ENCODE results near the gene IMMP2L.
"Not testable (repeated sequence)": the region's sequence is repeated elsewhere in the genome, so short reads cannot be mapped to it uniquely, and the experiment has no call there.

Gene IMMP2L

GRCh38 chr7:111505422-111505821 lies 56.9 kb downstream of the IMMP2L start:
- DNase-seq, result not testable (repeated sequence)

DNA sequence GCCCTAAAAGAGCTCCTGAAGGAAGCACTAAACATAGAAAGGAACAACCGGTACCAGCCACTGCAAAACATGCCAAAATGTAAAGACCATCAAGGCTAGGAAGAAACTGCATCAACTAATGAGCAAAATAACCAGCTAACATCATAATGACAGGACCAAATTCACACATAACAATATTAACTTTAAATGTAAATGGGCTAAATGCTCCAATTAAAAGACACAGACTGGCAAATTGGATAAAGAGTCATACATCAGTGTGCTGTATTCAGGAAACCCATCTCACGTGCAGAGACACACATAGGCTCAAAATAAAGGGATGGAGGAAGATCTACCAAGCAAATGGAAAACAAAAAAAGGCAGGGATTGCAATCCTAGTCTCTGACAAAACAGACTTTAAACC lies 60.5 kb downstream of the IMMP2L start:
- not testable (repeated sequence) for DNase-seq

- DNase-seq, result no peak
These were observed 63.3 kb downstream of the IMMP2L start for GRCh38 chr7:111499027-111499426.

GRCh38 chr7:111498391-111499007 lies 63.8 kb downstream of the IMMP2L start:
- DNase-seq, result no peak

GRCh38 chr7:111495173-111495810 lies 67.0 kb downstream of the IMMP2L start:
- no peak for DNase-seq

GRCh38 chr7:111492234-111492633 lies 70.1 kb downstream of the IMMP2L start:
- no peak for DNase-seq

GRCh38 chr7:111486472-111487142 lies 75.7 kb downstream of the IMMP2L start:
- peak; percentile 51 for DNase-seq

DNA sequence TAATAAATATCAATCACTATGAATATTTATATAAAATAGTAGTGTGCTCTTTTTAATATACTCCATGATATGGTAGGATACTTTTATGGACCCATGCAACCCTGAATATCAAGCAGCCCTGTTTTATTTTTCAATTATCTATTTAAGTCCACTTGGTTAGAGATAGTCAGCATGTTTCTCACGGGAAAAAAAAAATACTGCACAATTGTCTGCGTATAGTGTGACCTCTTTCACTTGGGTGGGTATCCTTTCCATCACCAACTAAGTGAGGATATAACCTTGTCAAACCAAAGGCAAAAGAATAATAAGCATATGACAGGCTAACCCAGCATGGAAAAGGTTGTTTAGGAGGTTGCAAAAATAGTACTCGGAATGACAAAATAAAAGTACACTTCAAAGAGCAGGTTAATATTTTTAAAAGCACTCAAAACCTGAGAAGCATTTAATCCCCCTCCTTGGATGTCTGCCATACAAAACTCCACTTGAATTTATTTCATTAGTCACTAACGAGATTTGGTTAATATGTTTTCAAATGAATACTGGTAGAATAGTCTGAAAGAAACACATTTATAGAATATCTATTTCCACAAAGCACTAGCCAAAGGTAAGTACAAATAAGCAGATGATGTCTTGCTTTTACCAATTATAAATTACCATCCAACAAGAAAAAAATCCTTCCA lies 76.5 kb downstream of the IMMP2L start:
- DNase-seq, result no peak

DNA sequence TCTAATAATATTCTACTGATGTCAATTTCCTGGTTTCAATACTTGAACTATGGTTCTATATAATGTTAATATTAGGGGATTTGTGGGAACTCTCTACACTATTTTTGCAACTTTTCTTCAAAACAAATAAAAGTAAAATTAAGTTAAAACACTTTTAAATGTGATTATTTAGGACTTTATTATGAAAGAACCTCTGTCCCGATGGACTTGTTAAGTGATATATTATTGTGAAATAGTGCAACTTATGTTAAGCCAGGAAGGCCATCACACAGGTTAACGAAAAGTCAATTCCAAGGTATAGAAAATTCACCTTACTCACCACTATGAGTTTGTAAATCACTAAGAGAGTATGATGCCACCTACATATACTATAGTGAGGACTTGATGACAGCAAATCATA lies 79.2 kb downstream of the IMMP2L start:
- no peak for DNase-seq

- no peak for DNase-seq
These were observed 84.6 kb downstream of the IMMP2L start for GRCh38 chr7:111477462-111478225.

DNA sequence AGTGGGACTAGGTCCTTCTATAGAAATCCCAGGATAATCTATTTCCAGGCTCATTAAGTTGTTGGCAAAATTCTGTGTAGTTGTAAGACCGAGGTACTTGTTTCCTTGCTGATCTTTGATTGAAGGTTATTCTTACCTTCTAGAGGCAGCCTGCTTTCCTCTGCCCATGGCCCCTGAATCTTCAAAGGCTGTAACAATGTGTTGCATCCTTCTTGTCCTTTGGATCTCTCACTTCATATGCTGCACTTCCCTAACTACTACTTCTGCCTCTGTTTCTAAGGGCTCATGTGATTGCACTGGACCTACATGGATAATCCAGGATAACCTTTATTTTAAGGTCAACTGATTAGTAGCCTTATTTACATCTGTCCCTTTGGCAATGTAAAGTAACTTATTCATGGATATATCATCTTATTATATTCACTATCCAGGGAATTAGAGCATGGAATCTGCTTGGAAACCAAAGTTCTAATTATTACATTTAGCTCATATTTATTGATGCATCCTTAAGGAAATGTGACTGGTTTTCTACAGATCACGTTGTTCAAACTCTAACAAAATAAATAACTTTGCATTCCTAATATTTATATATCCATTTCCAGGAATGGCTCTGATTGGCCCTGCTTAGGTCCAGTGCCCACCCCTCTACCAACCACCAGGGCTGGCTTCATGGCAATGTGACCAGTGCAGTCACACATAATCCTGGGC lies 85.6 kb downstream of the IMMP2L start:
- DNase-seq, result no peak

- no peak for DNase-seq
These were observed 86.3 kb downstream of the IMMP2L start for GRCh38 chr7:111475959-111476358.

DNA sequence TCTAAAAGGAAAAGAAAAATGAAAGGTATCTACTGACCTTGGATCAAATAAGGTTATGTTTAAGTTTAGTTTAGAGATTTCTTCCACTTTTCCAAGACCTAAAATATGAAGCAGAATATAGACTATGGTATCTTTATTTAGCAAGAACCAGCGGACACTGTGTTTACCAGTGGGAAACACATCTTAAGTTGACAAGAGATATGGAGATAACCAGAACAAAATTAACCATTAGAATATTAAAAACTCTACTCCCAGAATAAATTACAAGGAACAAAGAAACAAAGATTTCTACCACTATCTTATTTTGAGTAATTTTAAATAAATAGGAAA lies 86.9 kb downstream of the IMMP2L start:
- DNase-seq, result no peak

- DNase-seq, result no peak
These were observed 87.4 kb downstream of the IMMP2L start for GRCh38 chr7:111474723-111475418.

DNA sequence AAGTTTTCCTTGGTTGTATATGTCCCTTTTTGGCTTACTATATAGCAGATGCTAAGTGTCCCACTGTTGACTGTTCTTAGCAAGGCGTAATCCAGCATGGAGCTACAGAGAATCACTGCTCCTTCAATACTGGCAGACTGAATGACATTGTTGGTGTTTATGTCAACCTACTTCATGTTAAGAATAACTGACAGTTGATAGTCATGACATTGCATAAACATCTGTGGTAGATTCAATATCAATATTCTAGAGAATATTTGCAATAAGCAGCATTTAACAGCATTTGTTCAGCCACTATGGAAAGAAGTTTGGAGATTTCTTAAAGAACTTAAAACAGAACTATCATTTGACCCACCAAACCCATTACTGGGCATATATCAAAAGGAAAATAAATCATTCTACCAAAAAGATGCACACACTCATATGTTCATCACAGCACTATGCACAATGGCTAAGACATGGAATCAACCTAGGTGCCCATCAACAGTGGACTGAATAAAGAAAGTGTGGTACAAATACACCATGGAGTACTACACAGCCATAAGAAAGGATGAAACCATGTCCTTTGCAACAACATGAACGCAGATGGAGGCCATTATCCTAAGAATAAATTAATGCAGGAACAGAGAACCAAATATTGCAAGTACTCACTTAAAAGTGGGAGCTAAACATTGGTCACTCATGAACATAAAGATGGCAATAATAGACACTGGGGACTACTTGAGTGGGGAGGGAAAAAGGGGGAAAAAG lies 88.7 kb downstream of the IMMP2L start:
- DNase-seq, result no peak

- DNase-seq, result no peak
These were observed 91.3 kb downstream of the IMMP2L start for GRCh38 chr7:111470998-111471397.

- not testable (repeated sequence) for DNase-seq
These were observed 92.4 kb downstream of the IMMP2L start for GRCh38 chr7:111469894-111470293.

- not testable (repeated sequence) for DNase-seq
These were observed 96.5 kb downstream of the IMMP2L start for GRCh38 chr7:111465774-111466173.

- DNase-seq, result no peak
These were observed 101.6 kb downstream of the IMMP2L start for GRCh38 chr7:111460695-111461094.

DNA sequence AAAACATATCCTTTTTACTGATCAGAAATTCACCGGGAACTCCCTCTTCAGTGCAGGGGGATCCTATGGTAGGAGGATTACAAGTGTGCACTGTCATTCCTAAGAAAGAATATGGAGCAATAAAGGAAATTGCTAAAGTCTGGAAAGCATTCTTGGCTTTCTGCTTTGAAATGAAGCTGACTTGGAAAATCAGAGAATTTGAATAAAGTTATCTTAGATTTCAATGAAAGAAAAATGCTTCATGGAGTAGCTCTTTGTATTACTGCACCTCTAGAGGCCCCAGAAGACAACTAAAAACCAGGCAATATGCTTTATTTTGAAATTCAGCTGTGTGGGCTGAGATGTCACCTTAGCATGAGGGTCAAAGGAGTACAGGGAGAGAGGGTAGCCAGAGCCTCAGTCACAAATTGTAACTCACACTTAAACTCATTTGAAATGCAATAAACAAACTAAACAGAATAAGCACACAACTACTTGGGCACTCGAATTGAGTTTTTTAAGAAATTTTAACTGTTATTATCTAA lies 102.5 kb downstream of the IMMP2L start:
- DNase-seq, result no peak
